Esophagus (tissue), 2 donors: ENCODE results near the gene LSMEM2. TPM values are rescaled to one million over a fixed set of nuclear protein-coding genes. Genes with fewer than 3 reads are reported as not detected.

Experiments used
- H3K27ac ChIP-seq, 2 donors: one replicate each; pipeline ENCODE4 v1.5.1; 2013; ENCODE audit warnings: low read depth in 2 of 2, mild to moderate bottlenecking in 2 of 2, inconsistent platforms in 1 of 2, low read length in 1 of 2, moderate library complexity in 1 of 2
- H3K27me3 ChIP-seq, 2 donors: one replicate each; pipeline ENCODE4 v1.6.1; 2013; ENCODE audit warnings: low read length in 2 of 2, control low read depth in 1 of 2, mild to moderate bottlenecking in 1 of 2; ENCODE audit not compliant: insufficient read depth in 2 of 2, control insufficient read depth in 1 of 2
- H3K36me3 ChIP-seq, 2 donors: one replicate each; pipeline ENCODE4 v1.6.1; 2013; ENCODE audit warnings: low read length in 1 of 2; ENCODE audit not compliant: control insufficient read depth in 2 of 2, insufficient read depth in 2 of 2
- H3K4me1 ChIP-seq, 2 donors: one replicate each; pipeline ENCODE4 v1.6.1; 2013; ENCODE audit warnings: low read length in 1 of 2; ENCODE audit not compliant: control insufficient read depth in 2 of 2, insufficient read depth in 2 of 2
- H3K4me3 ChIP-seq, 2 donors: one replicate each; pipeline ENCODE4 v1.5.1; 2013; ENCODE audit warnings: low read length in 2 of 2, mild to moderate bottlenecking in 2 of 2, low read depth in 1 of 2, moderate library complexity in 1 of 2
- H3K9me3 ChIP-seq, 2 donors: one replicate each; pipeline ENCODE4 v1.6.1; 2013; ENCODE audit warnings: mild to moderate bottlenecking in 2 of 2, low read depth in 1 of 2, low read length in 1 of 2, moderate library complexity in 1 of 2; ENCODE audit not compliant: control insufficient read depth in 2 of 2, insufficient read depth in 1 of 2
- WGBS, 2 donors: extraction: QIAGEN DNeasy Blood & Tissue Kit; methylation state at CpG; one replicate each; pipeline ENCODE4 v1.1.7; 2013; 5-methylcytosine and 5-hydroxymethylcytosine counted together
- polyA plus RNA-seq, 2 donors: library from polyadenylated mRNA; stranded (reverse); fragments of 200-250 nt; gene quantifications; one replicate each; pipeline ENCODE4 v1.2.3, GENCODE V29; 2013
- donor health status: healthy with polysubstance abuse.
- donor health status: Bipolar disorder and iron deficiency.

The LSMEM2 gene
- polyA plus RNA-seq, 2 donors, result 0.07 to 0.16 TPM

DNA sequence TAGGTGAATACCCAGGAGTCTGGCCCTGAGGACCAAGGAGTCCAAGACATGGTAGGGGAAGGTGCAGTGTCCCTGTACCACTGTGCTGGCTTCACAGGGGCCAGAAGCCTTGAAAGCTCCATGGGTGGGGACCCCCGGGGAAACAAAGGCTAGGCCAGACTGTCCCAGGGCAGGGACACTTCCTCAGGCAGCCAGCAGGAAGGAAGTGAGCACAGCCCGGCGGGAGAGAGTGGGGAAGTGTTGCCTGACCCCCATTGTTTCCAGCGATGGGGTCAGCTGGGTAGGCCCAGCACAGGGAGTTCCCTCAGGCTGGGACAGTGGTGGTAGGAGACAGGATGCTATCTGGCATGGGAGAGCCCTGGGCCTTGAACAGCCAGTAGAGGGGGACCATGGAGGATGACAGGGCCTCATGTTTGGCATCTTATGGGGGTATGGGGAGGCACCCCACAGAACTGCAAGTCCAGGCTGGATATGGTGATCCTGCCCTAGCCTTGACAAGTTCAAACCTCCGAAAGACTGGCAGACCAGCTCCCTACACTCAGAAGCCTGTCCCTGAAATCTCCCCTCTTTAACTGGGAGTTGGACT, 44.8 kb downstream of the LSMEM2 start:
- Histone ChIP-seq H3K4me1 (peaks cover 0 to 25% of the 10 kb centered on the region in 2 donors), H3K9me3 (no peaks in the 10 kb centered on the region), H3K36me3 (peaks cover 0 to 12% of the 10 kb centered on the region in 2 donors), H3K4me3 (no peak overlapping the region), H3K27me3 (no peaks in the 10 kb centered on the region), H3K27ac (peak overlapping the region; percentile 53 to 83)
- 54 to 63% methylated on average over 5 of the region's 5 CpGs for WGBS, 2 donors

DNA sequence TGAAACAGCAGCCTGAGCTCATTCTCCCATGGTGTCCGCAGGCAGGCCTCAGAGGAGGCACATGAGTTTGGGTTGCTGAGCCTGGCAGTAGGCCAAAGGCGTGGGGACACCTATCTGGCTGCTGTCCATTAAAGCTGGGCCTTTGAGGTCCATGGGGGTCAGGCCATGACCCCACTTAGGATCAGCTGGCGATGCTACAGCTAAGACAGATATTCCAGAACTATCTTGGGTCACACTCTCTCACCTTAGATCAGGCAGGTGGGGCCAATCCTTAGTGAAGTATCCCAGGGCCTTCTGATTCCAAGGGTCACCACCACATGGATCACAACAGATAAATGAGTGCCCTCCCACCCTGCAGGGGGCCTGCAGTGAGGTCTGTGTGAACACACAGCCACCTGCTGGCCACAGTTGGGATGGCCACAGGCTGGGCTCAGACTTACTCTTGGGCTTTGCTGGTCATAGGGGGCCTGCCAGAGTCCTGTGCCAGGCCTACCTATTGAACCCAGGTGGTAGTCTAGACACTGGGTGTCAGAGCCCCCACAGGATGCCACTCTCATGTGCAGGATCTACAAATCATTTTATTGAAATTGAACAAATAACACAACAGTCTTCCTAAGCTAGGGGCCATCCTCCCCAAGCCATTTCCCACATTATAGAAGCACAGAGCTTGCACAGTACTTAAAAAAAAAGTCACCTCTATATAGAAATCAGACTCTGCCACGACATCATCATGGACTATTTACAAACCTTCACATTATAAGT, 45.6 kb downstream of the LSMEM2 start:
- H3K4me3 ChIP-seq, result no peak overlapping the region
- no peaks in the 10 kb centered on the region for H3K9me3 ChIP-seq
- H3K4me1 ChIP-seq, result peaks cover 0 to 19% of the 10 kb centered on the region in 2 donors
- peaks cover 0 to 9% of the 10 kb centered on the region in 2 donors for H3K36me3 ChIP-seq
- WGBS, 2 donors, result 41 to 50% methylated on average over 4 of the region's 4 CpGs
- H3K27ac ChIP-seq, result peak overlapping the region; percentile 31 to 83
- H3K27me3 ChIP-seq, result no peaks in the 10 kb centered on the region

DNA sequence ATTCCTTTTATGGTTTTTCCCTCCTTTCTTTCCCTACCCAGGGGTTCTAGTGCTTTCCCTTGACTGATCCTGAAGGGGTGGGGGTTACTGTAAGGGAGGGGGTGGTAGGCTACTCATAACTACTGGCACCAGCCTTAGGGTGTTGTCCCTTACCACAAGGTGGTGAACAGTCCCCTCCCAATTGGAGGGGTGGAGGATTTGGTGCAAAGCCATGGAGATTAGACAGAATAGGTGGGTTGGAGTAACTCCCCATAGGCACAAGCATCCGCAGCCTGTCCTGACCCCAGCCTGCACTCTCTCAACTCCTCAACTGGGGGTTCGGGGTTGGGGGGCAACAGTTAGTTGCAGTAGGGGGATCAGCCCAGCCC, 46.2 kb downstream of the LSMEM2 start:
- 73 to 88% methylated on average over 2 of the region's 2 CpGs for WGBS, 2 donors
- Histone ChIP-seq H3K9me3 (no peaks in the 10 kb centered on the region), H3K36me3 (peaks cover 1 to 10% of the 10 kb centered on the region in 2 donors), H3K4me3 (no peak overlapping the region), H3K27me3 (no peaks in the 10 kb centered on the region), H3K27ac (peak overlapping the region in 1 of 2 donors; percentile 47), H3K4me1 (peaks cover 0 to 13% of the 10 kb centered on the region in 2 donors)

GRCh38 chr3:50325497-50326181, 46.8 kb downstream of the LSMEM2 start:
- Histone ChIP-seq H3K27me3 (no peaks in the 10 kb centered on the region), H3K4me1 (peaks cover 0 to 9% of the 10 kb centered on the region in 2 donors), H3K9me3 (peaks cover 0 to 2% of the 10 kb centered on the region in 2 donors), H3K36me3 (peaks cover 6 to 15% of the 10 kb centered on the region in 2 donors), H3K4me3 (no peak overlapping the region), H3K27ac (peak overlapping the region in 1 of 2 donors; percentile 47)
- WGBS, 2 donors, result 84 to 85% methylated on average over 11 of the region's 11 CpGs

DNA sequence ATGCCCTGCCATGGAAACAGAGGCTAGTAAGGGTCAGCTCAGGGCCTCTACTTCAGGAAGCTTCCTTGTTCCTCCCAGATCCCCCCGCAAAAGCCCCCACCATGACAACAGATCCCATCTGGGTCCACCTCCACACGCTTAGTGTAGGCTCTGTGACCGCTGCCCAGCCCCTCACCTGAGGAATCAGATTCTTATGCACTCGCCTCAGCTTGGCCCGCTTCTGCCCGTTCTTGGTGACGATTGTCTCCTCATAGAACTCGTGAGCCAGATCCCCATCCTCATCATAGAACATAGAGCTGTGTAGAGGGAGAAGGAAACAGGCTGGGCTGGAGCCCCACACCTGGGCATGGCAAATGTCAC, 47.3 kb downstream of the LSMEM2 start:
- no peaks in the 10 kb centered on the region for H3K27me3 ChIP-seq
- H3K9me3 ChIP-seq, result peaks cover 0 to 2% of the 10 kb centered on the region in 2 donors
- no peak overlapping the region for H3K4me3 ChIP-seq
- H3K36me3 ChIP-seq, result peaks cover 10 to 20% of the 10 kb centered on the region in 2 donors
- no peak overlapping the region for H3K27ac ChIP-seq
- H3K4me1 ChIP-seq, result peaks cover 0 to 9% of the 10 kb centered on the region in 2 donors
- WGBS, 2 donors, result 88 to 89% methylated on average over 8 of the region's 8 CpGs

DNA sequence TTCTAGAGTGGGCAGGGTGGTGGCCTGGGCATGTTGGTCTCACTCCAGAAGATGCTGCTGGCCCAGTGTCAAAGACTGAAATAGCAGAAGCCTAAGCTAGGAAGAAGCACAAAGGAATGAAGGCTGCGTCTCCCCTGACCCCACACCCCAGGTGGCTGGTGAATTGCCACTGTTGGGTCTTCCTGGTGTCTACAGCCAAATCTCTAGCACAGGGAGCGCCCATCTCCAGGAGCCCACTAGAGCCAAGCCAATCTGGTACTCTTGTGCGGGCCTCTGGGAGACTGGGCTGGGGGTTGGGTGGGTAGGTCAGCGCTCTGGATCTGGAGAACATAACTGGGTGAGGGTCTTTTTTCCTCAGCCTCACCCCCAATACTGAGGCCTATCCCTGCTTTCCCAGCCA, 48.2 kb downstream of the LSMEM2 start:
- peak overlapping the region; percentile 91 to 97 for H3K4me3 ChIP-seq
- no peaks in the 10 kb centered on the region for H3K27me3 ChIP-seq
- H3K9me3 ChIP-seq, result peaks cover 0 to 2% of the 10 kb centered on the region in 2 donors
- H3K36me3 ChIP-seq, result peaks cover 16 to 28% of the 10 kb centered on the region in 2 donors
- H3K4me1 ChIP-seq, result peaks cover 0 to 9% of the 10 kb centered on the region in 2 donors
- 59 to 60% methylated on average over 4 of the region's 4 CpGs for WGBS, 2 donors
- H3K27ac ChIP-seq, result peak overlapping the region in 1 of 2 donors; percentile 92

- Histone ChIP-seq H3K27me3 (no peaks in the 10 kb centered on the region), H3K27ac (peak within 1 kb of the TSS; percentile 88 to 92), H3K4me3 (peak within 1 kb of the TSS; percentile 91 to 97), H3K9me3 (peaks cover 0 to 2% of the 10 kb centered on the region in 2 donors), H3K4me1 (peaks cover 0 to 9% of the 10 kb centered on the region in 2 donors), H3K36me3 (peaks cover 16 to 31% of the 10 kb centered on the region in 2 donors)
- WGBS, 2 donors, result 2% methylated on average over 55 of the region's 55 CpGs
Measured at GRCh38 chr3:50327943-50328691, 49.2 kb downstream of the LSMEM2 start, which contains the start of gene TUSC2. Gene TUSC2, minus strand, starts transcription at chr3:50328223. Its CDS starts 124 bp downstream, at chr3:50328099.

GRCh38 chr3:50330330-50330729, 51.4 kb downstream of the LSMEM2 start:
- Histone ChIP-seq H3K36me3 (peaks cover 16 to 31% of the 10 kb centered on the region in 2 donors), H3K4me1 (peaks cover 0 to 9% of the 10 kb centered on the region in 2 donors), H3K4me3 (no peak overlapping the region), H3K27ac (no peak overlapping the region), H3K9me3 (peaks cover 0 to 2% of the 10 kb centered on the region in 2 donors), H3K27me3 (no peaks in the 10 kb centered on the region)
- 94% methylated on average over 10 of the region's 10 CpGs for WGBS, 2 donors

DNA sequence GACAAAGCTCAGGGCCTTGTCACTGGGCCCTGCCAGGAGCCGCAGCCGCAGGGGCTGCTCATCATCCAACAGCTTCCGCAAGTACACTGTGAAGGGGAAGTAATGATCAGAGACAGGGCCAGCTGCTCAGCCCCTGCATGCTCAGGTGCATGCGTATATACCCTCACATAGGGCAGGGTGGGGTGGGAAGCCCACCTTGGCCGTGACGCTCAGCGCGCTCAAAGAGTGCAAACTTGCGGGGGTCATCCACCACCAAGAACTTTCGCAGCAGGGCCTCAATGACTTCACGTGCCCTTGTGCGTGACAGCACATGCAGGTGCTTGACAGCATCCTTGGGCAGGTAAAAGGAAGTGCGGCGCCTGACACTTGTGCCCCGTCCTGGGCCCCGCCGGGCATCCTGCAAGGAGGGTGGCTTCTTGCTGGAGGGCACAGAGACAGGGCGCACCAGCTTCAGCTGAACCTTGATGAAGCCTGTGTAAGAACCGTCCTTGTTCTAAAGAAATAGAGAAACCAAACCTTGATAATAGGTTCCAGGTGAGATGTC, 52.5 kb downstream of the LSMEM2 start:
- Histone ChIP-seq H3K27me3 (no peaks in the 10 kb centered on the region), H3K27ac (no peak overlapping the region), H3K36me3 (peaks cover 16 to 21% of the 10 kb centered on the region in 2 donors), H3K9me3 (peaks cover 0 to 2% of the 10 kb centered on the region in 2 donors), H3K4me3 (no peak overlapping the region), H3K4me1 (peaks cover 0 to 9% of the 10 kb centered on the region in 2 donors)
- WGBS, 2 donors, result 92 to 95% methylated on average over 19 of the region's 19 CpGs
